Colonic mucosa (tissue), 4 donors: ENCODE data around the gene MSTO1. TPM values are rescaled to one million over a fixed set of nuclear protein-coding genes. Genes with fewer than 3 reads are reported as not detected.

Experiments
- DNase-seq: peaks from one replicate; pipeline ENCODE4 v3.0.0-alpha.2; 2020
- H3K27ac ChIP-seq: fragments of 200-600 bp; one replicate; pipeline ENCODE4 v1.8.0; 2021
- H3K27me3 ChIP-seq: fragments of 200-600 bp; one replicate; pipeline ENCODE4 v1.8.0; 2021
- H3K36me3 ChIP-seq: fragments of 200-600 bp; one replicate; pipeline ENCODE4 v1.8.0; 2021
- H3K4me1 ChIP-seq: fragments of 200-600 bp; one replicate; pipeline ENCODE4 v1.8.0; 2021; ENCODE audit warnings: mild to moderate bottlenecking
- H3K4me3 ChIP-seq: fragments of 200-600 bp; one replicate; pipeline ENCODE4 v1.8.0; 2021
- H3K9ac ChIP-seq, 2 donors: one replicate each; pipeline ENCODE4 v1.7.0; 2013; ENCODE audit warnings: control low read depth in 2 of 2, low read depth in 2 of 2, low read length in 2 of 2
- H3K9me3 ChIP-seq: fragments of 200-600 bp; one replicate; pipeline ENCODE4 v1.8.0; 2021
- intact Hi-C: fragments of 100-400 bp; cut with DNase I; formaldehyde crosslinking; loops from one replicate; pipeline ENCODE4 v1.14.1; 2022
- total RNA-seq, 2 donors: library from RNA; stranded (reverse); fragmentation: NEBNext Ultra II Directional in 1 of 2; extraction: Animal tissue kit (Norgen Biotek cat#: 25700) in 1 of 2; gene quantifications; one replicate each; pipeline ENCODE4 v1.2.1, GENCODE V29; 2021
- TF ChIP-seq, protein P1 (sequence below): fragments of 200-600 bp; IDR thresholded peaks from one replicate; pipeline ENCODE4 v1.8.0; 2022; ENCODE audit warnings: antibody characterized with exemption, mild to moderate bottlenecking
- donor health status: healthy.
- donor health status: DM: no; HTN: no; CAD: no.
- donor health status: DM: no; HTN: no; CAD: no.

The MSTO1 gene
- total RNA-seq, 2 donors from 2014 or later: 15.5 to 26.2 TPM

- H3K4me3 ChIP-seq: no peak overlapping the region
- no peak overlapping the region for H3K27ac ChIP-seq
These were observed 33.2 kb downstream of the MSTO1 start for GRCh38 chr1:155643230-155643629.

DNA sequence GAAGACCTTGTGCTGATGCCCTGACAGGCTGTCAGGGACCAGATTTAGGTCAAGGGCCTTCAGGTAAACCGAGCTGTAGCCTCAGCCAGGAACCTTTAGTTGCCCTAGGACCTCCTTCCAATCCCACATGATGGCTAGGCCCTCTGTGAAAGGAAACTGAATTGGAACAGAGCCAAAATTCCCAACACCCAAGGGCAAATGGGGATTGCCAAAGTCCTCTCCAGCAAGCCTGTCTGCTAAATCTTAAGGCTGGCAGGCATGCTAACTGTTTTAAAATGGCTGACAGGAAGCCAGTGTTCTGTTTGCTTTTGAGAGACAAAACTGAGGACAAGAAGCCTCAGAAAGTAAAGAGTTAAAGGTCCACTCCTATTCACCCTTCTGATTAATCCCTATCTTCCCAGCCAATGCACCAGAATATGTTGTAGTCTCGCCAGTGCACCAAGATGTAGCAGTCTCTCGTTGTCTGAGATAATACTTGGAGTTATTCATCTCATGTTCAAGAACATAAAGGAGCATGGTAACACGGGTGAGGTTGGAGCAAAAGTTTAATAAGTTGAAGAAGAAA lies 35.1 kb downstream of the MSTO1 start:
- Histone ChIP-seq H3K9me3 (no peaks in the 10 kb centered on the region), H3K4me3 (no peak overlapping the region), H3K4me1 (no peaks in the 10 kb centered on the region), H3K9ac (no peak overlapping the region), H3K27ac (no peak overlapping the region), H3K36me3 (no peaks in the 10 kb centered on the region), H3K27me3 (no peaks in the 10 kb centered on the region)
- intact Hi-C loops: no loop called here
- no peak for DNase-seq
- TF ChIP-seq, protein P1, sequence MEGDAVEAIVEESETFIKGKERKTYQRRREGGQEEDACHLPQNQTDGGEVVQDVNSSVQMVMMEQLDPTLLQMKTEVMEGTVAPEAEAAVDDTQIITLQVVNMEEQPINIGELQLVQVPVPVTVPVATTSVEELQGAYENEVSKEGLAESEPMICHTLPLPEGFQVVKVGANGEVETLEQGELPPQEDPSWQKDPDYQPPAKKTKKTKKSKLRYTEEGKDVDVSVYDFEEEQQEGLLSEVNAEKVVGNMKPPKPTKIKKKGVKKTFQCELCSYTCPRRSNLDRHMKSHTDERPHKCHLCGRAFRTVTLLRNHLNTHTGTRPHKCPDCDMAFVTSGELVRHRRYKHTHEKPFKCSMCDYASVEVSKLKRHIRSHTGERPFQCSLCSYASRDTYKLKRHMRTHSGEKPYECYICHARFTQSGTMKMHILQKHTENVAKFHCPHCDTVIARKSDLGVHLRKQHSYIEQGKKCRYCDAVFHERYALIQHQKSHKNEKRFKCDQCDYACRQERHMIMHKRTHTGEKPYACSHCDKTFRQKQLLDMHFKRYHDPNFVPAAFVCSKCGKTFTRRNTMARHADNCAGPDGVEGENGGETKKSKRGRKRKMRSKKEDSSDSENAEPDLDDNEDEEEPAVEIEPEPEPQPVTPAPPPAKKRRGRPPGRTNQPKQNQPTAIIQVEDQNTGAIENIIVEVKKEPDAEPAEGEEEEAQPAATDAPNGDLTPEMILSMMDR: no peak

More at GRCh38 chr1:155643230-155643629, 33.2 kb downstream of the MSTO1 start:
- Histone ChIP-seq H3K27me3 (no peaks in the 10 kb centered on the region), H3K36me3 (no peaks in the 10 kb centered on the region), H3K9ac (no peak overlapping the region), H3K4me1 (no peaks in the 10 kb centered on the region), H3K9me3 (no peaks in the 10 kb centered on the region)
- DNase-seq: no peak
- TF ChIP-seq, protein P1: no peak
- intact Hi-C loops: no loop called here

DNA sequence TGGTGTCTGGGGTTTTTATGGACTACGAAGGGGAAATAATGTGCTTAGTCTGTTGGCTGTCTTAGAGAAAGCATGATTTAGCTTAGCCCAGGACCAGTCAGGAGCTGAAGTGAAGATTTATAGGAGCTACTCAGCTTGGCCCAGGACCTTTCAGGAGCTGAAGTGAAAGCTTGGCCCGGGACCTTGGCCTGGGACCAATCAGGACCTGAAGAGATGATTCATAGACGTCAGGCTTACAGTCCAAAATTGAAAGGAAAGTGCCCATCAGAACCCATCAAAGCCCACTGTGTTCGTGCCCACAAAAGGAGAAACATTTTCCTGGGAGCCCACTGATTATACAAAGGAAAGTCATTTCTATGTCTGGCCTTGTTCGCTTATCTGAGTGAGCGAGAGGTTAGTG lies 35.6 kb downstream of the MSTO1 start:
- TF ChIP-seq, protein P1: no peak
- H3K36me3 ChIP-seq: no peaks in the 10 kb centered on the region
- H3K9ac ChIP-seq: no peak overlapping the region
- H3K9me3 ChIP-seq: no peaks in the 10 kb centered on the region
- no peak overlapping the region for H3K4me3 ChIP-seq
- no peaks in the 10 kb centered on the region for H3K27me3 ChIP-seq
- intact Hi-C loops: no loop called here
- DNase-seq: no peak
- no peaks in the 10 kb centered on the region for H3K4me1 ChIP-seq
- H3K27ac ChIP-seq: no peak overlapping the region

- no peak overlapping the region for H3K27ac ChIP-seq
- intact Hi-C loops: no loop called here
- no peaks in the 10 kb centered on the region for H3K36me3 ChIP-seq
- H3K4me3 ChIP-seq: no peak overlapping the region
- TF ChIP-seq, protein P1: no peak
- no peak for DNase-seq
- no peaks in the 10 kb centered on the region for H3K4me1 ChIP-seq
- no peaks in the 10 kb centered on the region for H3K27me3 ChIP-seq
- no peaks in the 10 kb centered on the region for H3K9me3 ChIP-seq
- H3K9ac ChIP-seq: no peak overlapping the region
These were observed 36.3 kb downstream of the MSTO1 start for GRCh38 chr1:155646307-155646706.

- Histone ChIP-seq H3K36me3 (no peaks in the 10 kb centered on the region), H3K4me1 (no peaks in the 10 kb centered on the region), H3K9ac (no peak overlapping the region), H3K9me3 (no peaks in the 10 kb centered on the region), H3K27me3 (no peaks in the 10 kb centered on the region), H3K27ac (no peak overlapping the region), H3K4me3 (no peak overlapping the region)
- intact Hi-C loops: no loop called here
- peak; percentile 24 for DNase-seq
- TF ChIP-seq, protein P1: no peak
These were observed 38.5 kb downstream of the MSTO1 start for GRCh38 chr1:155648207-155649147.
